GM19025 (cell line): ENCODE data around the gene MAP3K6.
"Not testable (repeated sequence)": the region's sequence is repeated elsewhere in the genome, so short reads cannot be mapped to it uniquely, and the experiment has no call there.

Experiments used
- ATAC-seq: cut with Tn5 transposase; IDR thresholded peaks from one replicate; pipeline ENCODE4 v1.9.1; 2021; ENCODE audit warnings: mild to moderate bottlenecking, low read depth, moderate library complexity; ENCODE audit not compliant: unreplicated experiment

MAP3K6 gene, protein sequence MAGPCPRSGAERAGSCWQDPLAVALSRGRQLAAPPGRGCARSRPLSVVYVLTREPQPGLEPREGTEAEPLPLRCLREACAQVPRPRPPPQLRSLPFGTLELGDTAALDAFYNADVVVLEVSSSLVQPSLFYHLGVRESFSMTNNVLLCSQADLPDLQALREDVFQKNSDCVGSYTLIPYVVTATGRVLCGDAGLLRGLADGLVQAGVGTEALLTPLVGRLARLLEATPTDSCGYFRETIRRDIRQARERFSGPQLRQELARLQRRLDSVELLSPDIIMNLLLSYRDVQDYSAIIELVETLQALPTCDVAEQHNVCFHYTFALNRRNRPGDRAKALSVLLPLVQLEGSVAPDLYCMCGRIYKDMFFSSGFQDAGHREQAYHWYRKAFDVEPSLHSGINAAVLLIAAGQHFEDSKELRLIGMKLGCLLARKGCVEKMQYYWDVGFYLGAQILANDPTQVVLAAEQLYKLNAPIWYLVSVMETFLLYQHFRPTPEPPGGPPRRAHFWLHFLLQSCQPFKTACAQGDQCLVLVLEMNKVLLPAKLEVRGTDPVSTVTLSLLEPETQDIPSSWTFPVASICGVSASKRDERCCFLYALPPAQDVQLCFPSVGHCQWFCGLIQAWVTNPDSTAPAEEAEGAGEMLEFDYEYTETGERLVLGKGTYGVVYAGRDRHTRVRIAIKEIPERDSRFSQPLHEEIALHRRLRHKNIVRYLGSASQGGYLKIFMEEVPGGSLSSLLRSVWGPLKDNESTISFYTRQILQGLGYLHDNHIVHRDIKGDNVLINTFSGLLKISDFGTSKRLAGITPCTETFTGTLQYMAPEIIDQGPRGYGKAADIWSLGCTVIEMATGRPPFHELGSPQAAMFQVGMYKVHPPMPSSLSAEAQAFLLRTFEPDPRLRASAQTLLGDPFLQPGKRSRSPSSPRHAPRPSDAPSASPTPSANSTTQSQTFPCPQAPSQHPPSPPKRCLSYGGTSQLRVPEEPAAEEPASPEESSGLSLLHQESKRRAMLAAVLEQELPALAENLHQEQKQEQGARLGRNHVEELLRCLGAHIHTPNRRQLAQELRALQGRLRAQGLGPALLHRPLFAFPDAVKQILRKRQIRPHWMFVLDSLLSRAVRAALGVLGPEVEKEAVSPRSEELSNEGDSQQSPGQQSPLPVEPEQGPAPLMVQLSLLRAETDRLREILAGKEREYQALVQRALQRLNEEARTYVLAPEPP (N-terminal part only)

DNA sequence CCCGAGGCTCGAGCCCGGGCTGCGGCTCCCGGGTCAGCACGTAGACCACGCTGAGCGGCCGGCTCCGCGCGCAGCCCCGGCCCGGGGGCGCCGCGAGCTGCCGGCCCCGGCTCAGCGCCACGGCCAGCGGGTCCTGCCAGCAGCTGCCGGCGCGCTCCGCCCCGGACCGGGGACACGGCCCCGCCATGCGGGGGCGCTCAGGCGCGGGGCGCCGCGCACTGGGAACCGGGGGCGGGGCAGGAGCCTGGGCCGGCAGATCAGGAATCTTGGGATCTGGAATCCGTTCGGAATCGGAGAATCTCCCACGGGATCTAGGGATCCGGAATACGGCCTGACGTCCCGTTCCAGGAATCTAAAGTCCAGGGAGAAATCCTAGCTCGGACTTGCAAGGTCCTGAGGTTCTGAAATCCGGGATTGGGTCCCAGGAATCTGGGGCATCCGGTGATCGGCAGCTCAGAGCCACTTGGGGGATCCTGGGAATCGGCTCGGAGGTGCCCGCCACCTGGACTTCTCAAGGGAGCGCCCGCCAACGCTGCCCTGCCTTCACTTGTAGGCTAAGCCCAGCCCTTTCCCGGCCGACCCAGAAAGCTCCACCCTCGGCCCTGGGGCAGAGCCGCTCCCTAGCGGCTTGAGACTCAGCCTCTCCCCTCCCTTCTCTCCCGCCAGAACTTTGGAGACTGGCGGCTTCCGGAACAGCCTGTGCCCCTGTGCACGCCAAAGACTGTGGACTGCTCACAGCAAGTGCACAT, at the start of gene MAP3K6:
Gene MAP3K6, minus strand, starts transcription at position 551 of the 749 bp plus-strand sequence. Its CDS starts 364 bp downstream, at position 187.
- ATAC-seq: no peak

- ATAC-seq: no peak
These were observed 47.3 kb upstream of the MAP3K6 start for GRCh38 chr1:27414091-27414490.

DNA sequence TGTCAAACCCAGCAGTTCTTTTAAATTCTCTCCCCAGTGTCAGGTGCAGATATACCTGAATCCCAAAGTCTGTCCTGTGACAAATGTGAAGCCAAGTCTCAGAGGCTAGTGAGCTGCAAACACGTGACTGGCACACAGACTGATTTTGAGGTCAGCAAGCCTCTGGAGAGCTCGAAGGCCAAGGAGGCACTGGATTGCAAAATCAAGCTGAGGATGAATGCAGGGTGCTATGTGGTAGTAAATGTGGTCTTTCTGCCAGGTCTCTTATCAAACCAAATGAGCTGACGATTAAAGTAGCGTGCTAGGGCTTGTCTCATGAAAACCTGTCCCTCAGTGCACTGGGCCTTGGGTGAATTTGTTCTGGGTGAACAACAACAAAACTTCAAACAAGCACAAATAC, 46.2 kb upstream of the MAP3K6 start:
- no peak for ATAC-seq

DNA sequence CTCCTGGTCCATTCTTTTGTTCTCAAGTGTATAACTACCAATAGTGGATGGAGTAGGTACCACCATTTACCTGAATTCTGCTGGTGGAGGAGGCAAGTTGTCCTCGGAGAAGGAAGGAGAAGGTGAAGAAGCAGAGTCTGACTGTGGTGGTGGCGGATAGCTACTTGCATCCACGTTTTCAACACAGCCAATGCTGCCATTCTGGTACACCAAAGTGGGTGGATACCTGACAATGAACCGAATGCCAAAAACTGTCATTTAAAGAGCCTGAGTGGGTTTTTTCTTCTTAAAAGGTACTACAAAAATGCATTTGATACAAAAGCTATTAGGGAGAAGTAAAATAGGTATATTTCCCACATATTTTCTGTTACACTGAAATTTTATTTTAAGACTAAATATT, 45.7 kb upstream of the MAP3K6 start:
- no peak for ATAC-seq

DNA sequence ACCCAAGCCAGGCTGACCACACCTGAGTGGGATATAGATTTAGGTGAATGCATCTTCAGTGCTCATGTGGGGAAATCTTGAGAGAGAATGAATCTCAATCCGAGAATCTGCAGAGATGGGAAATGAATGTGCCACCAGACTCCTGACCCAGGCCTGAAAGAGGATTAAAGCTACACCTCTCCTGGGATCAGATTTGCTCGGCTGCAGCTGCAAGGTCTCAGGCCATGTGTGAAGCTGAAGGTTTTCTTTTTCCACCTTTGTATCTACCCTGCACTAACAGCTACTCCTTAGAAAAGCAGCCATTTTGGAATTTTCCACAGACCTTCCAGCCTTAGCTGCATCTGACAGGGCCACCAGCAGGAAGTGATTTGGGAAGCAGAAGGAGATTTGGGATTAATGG, 43.9 kb upstream of the MAP3K6 start:
- no peak for ATAC-seq

GRCh38 chr1:27409669-27410068, 42.9 kb upstream of the MAP3K6 start:
- ATAC-seq: no peak

DNA sequence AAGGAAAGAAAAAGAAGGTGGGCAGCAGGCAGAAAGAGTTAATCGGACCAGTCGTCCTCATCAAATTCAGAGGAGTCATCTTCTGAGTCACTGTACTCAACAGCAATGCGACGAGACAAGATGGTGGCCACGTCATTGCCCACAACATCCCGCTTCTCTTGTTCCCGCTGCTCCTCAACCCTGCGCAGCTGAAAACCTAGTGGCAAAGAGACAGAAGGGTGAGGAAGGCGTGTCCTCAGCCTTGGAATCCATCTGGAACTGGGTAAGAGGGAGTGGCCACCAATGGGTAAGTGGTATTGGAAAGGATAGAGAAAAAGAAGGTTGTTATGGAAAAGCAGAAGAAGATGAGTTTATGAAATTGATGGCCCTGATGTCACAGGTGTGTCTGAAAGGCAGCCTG, 41.4 kb upstream of the MAP3K6 start:
- no peak for ATAC-seq

DNA sequence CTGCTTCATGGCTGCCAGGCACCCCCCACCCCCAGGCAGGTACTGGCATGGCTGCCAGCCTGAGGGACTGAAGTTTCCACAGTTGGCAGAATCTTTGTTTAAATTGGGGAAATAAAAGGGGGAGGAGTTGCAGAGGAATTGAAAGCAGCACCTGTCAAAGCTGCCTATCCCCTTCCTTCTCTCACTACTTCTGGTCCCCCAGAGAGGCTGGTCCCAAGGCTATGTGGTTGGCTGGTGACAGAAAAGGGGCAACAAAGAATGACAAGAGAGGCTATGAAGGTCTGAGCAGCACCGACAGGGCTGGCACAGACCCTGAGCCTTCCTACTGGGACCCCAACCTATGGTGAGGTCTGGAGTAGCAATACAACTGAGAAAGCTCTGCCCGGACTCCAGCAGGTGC, 40.0 kb upstream of the MAP3K6 start:
- ATAC-seq: not testable (repeated sequence)

GRCh38 chr1:27406362-27406680, 39.6 kb upstream of the MAP3K6 start:
- ATAC-seq: no peak

DNA sequence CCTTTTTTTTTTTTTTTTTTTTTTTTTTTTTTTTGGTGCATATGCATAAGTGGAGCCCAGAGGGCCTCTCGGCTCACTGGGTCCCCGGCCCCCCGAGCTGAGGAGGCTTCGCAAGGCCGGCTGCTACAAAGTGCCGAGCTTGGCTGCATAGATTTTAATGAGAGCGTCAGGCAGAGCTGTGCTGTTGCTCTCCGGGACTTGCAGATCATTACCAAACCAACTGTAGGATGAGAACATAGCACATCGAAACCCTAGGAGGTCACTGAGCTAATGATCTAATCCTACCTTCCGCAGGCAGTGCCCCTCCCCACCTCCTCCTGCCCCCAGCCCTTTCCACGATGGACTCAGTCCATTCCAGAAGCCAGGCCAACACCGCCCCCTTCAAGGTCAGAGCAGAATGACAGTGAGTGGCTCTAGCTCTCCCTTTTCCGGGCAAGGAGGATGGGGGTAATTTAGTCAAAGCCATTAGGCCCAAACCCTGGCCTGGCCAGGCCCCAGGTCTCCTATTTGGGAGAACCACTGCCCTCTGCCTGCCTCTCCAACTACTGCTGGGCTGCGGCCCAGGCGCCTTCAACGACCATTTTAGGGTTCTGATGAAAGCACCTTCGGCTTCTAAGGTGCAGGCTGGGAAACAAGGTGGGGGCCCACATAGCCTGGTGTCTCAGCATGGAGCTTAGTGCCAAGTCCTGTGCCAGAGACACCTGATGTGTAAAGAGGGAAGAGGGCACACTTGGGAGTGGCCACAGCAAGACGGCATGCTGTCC, 39.0 kb upstream of the MAP3K6 start:
- ATAC-seq: not testable (repeated sequence)

GRCh38 chr1:27405074-27405473, 38.3 kb upstream of the MAP3K6 start:
- ATAC-seq: no peak

GRCh38 chr1:27403931-27404330, 37.2 kb upstream of the MAP3K6 start:
- ATAC-seq: no peak

DNA sequence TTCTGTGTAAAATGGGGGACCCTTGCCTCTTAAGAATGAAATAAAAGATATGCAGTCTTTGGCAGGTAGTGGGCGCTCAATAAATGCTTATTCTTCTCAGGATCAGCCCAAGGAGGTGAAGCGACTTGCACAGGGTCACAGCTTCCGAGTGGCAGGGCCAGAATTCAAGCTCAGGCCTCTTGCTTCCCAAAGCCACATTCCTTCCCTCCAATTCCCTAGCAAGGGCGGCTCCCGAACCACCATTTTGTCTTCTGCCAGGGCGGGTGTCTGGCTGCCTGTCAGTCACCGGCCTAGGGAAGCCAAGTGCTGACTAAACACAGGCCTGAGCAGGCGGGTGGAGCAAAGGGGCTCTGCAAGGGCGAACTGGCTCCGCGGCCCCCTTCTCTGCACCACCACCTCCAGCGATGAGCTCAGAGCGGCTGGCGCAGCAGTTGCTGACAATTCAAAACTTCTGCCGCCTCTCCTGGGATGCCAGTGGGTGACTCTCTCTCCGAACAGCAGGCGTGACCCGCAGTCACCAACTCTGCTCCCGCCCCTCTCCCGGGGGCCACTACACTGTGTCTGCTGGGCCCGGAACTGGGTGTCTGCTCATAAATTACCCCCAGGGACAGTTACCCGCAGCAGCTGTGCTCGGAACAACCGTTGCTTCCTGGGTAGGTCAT, 36.4 kb upstream of the MAP3K6 start:
- no peak for ATAC-seq

DNA sequence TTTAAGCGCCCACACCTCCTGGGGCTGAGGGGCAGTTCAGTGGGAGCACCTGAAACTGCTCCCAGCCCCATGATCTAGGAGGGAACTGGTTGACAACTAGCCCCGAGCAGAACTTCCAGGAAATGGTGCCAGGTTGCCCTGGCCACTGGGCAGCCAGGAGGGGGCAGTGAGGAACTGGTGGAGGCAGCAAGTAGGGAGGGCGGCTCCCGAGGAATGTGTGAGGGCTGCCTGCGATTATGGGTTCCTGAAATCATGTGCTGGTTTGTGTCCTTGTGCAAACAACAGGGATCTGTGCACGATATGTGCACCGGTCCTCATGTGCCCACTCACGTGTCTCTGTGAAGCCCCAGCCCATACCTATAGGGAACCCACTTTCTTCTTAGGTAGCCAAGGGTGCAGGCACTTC, 35.6 kb upstream of the MAP3K6 start:
- no peak for ATAC-seq

DNA sequence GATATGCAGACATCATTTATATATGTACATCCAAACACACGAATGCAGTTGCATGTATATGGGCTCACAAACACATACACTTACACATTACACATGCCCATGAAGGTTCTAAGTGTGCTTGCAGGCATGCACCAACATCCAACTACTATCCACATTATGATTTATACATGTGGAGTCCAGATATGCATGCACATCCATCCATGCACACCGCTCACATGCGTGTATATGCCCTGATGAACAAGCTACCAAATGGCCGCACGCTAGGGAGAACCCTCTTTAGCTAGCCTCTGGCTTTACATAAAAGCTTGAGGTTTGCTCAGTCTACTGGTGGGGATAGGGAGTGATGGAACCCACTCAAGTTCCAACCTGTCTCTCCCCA, 34.2 kb upstream of the MAP3K6 start:
- no peak for ATAC-seq

DNA sequence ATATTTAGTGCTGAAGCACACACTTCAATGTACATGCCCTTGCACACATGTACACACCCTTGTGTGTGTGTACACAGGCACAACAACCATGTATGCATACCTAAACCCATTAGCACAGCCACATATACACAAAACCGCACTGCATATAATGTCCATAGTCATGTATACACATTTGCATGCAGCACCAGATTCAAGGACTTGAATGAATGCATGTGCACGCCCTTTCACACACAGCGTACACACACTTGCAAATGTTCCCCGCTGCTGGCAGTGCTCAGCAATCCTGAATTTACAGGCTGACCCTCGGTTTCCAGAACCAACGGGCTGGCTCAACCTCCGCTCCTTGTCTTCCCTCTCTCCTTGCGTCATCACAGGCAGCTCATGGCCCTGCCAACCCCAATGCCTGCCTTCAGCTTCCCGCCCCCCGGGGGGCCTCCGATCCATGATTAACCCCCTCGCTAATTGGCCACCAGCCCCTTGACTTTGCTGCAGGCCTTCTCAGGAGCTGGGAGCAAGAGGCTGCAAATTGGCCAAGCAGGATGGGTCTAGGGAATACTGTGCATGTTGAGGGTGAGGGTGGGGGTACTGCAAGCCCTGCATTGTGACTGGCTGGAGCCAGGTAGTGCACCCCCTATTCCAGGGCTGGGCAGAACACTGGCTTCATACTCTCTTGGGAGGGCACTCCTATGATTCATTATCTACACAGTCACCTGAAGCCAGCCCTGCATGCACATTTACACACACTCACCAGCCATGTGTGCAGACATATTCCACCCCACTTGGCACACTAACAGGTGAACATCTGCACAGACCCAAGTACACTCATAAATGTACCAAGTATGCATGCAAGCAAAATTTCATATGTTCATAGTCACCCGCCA, 33.6 kb upstream of the MAP3K6 start:
- ATAC-seq: no peak

DNA sequence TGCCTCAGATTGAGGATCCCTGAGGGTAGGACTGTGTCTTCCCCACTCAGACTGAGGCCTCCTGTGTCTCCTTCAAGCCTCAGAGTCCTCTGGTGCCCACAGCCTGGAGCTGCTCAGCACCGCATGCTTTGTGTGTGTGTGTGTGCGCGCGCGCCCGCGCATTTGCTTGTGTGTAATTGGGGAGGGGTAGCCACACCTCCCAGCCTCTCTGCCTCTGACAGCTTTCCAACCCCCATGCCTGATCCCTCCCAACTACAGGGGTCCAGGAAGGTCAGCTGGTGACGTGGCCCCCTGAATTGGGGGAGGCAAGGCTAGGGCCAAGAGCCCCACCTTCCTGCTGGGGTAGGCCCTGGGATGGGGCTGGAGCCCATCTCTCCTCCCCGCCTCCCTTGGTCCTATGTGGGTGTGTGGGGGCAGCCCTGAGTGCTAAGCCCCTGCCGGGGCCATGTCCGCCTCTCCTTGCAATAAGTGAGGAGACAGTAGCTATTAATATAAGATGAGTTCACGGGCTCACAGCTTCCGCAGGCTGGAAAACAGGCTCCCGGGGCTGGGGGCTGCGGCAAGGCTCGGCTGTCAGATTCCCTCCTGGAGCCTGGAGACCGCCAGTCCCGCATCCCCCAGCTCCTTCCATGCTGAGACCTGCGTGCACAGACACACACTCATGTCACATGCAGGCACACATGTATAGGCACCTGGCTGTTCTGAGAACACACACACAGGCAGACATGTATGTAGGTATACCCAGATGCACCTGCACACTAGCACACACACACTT, 32.7 kb upstream of the MAP3K6 start:
- no peak for ATAC-seq
